ENCODE data around the gene SYNGR2. TPM values are rescaled to one million over a fixed set of nuclear protein-coding genes. Genes with fewer than 3 reads are reported as not detected.

SYNGR2 gene
- total and polyA plus RNA-seq, 9 of the 15 experiments (the other 6 are each of a cell fraction or from before 2014, with no cell fraction given) = 1.4 to 173 (median 87.8) TPM

GRCh38 chr17:78137392-78138203 lies 30.8 kb upstream of the SYNGR2 start (continued):
- no peak for TF ChIP-seq CUX1 (CRISPR knock-in tag; IDR thresholded peaks at IDR 0.05)
- TF ChIP-seq SOX6 (IDR thresholded peaks at IDR 0.05) = peak; percentile 19; the same call in 1 of the 2 replicates
- no peak for TF ChIP-seq ID3 (CRISPR knock-in tag; IDR thresholded peaks at IDR 0.05)
- peak; percentile 80 for TF ChIP-seq ID3 (tag; IDR thresholded peaks at IDR 0.05)
- TF ChIP-seq CHD4 (IDR thresholded peaks at IDR 0.05; ENCODE audit: insufficient read depth, insufficient replicate concordance, low read depth, low read length, poor library complexity, severe bottlenecking) = peak; percentile 100
- TF ChIP-seq SP1 (CRISPR knock-in tag; IDR thresholded peaks at IDR 0.05) = 0 out of 2 replicates have a peak, but pooled peaks have one; percentile 54
- no peak for TF ChIP-seq ZNF717 (CRISPR knock-in tag; IDR thresholded peaks at IDR 0.05)
- peak; percentile 81 for TF ChIP-seq L3MBTL2 (IDR thresholded peaks at IDR 0.05)
- no peak for TF ChIP-seq SNRNP70 (optimal IDR thresholded peaks at IDR 0.05; ENCODE audit: low read depth, low read length)
- no peak for TF ChIP-seq EZH2 (IDR thresholded peaks at IDR 0.05; ENCODE audit: borderline replicate concordance, low read depth, low read length)
- TF ChIP-seq ZNF174 (CRISPR knock-in tag; IDR thresholded peaks at IDR 0.05) = no peak
- TF ChIP-seq NKRF (IDR thresholded peaks at IDR 0.05; ENCODE audit: borderline replicate concordance) = peak; percentile 78

All from K562 (cell line).